RCC 7860 (cell line): ENCODE data around the gene ROBO2.

Source experiments
- DNase-seq: peaks from one replicate; pipeline ENCODE4 v3.0.0-alpha.2; 2015; ENCODE audit warnings: low spot score
- FAIRE-seq: peaks from 2 replicates; lab custom pipeline; 2012; peaks lifted over from hg19 to GRCh38; lab: Jason Lieb, UNC

ROBO2 gene, protein sequence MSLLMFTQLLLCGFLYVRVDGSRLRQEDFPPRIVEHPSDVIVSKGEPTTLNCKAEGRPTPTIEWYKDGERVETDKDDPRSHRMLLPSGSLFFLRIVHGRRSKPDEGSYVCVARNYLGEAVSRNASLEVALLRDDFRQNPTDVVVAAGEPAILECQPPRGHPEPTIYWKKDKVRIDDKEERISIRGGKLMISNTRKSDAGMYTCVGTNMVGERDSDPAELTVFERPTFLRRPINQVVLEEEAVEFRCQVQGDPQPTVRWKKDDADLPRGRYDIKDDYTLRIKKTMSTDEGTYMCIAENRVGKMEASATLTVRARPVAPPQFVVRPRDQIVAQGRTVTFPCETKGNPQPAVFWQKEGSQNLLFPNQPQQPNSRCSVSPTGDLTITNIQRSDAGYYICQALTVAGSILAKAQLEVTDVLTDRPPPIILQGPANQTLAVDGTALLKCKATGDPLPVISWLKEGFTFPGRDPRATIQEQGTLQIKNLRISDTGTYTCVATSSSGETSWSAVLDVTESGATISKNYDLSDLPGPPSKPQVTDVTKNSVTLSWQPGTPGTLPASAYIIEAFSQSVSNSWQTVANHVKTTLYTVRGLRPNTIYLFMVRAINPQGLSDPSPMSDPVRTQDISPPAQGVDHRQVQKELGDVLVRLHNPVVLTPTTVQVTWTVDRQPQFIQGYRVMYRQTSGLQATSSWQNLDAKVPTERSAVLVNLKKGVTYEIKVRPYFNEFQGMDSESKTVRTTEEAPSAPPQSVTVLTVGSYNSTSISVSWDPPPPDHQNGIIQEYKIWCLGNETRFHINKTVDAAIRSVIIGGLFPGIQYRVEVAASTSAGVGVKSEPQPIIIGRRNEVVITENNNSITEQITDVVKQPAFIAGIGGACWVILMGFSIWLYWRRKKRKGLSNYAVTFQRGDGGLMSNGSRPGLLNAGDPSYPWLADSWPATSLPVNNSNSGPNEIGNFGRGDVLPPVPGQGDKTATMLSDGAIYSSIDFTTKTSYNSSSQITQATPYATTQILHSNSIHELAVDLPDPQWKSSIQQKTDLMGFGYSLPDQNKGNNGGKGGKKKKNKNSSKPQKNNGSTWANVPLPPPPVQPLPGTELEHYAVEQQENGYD (N-terminal part only)

DNA sequence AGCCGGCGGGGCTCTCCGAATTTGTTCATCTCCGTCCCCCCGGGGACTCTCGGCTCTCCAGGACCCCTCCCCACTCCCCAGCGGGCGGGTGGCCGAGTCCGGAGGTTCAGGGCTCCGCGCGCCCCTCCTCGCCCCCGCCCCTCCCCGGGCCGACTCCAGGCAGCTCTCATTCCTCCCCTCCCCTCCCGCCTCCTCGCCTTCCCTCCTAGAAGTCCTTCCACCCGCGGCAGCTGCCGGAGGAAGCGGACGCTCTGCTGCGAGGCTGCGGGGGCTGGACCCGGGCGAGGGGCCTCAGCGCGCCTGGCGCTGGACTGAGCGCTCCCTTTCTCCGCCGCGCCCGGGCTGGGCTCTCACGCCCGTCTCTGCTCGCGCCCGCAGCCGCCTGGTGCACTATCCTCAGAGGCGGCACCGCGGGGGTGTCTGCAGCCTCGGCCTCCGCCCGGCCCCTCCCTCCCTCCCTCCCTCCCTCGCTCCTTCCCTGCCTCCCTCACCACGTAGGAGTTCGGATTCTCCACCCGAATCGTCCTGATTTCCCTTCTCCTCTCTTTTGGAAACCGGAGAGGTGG, at the start of gene ROBO2:
Gene ROBO2 (plus strand): TSS at position 494 of the 566 bp plus-strand sequence. CDS start 687 bp downstream, outside the sequence.
- no peak for DNase-seq
- FAIRE-seq: no peak

DNA sequence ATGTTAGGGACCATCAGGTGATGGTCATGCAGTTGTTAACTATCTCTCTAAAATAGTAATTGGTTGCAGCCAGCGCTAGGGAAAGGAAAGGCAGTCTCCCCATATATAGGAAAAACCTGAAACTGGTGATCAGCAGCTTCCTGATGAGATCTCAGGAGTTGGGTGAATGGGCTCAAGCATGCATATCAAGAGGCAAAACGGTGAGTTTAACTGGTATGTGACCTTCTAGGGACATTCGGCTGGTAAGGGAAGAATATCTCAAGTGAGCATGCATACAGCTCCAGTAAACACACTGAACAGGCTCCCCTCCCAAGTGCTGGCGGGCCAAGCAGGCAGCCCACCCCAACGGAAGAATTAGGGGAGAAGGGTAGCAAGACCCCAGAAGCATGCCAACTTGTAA, 49.3 kb upstream of the ROBO2 start:
- no peak for FAIRE-seq
- no peak for DNase-seq

DNA sequence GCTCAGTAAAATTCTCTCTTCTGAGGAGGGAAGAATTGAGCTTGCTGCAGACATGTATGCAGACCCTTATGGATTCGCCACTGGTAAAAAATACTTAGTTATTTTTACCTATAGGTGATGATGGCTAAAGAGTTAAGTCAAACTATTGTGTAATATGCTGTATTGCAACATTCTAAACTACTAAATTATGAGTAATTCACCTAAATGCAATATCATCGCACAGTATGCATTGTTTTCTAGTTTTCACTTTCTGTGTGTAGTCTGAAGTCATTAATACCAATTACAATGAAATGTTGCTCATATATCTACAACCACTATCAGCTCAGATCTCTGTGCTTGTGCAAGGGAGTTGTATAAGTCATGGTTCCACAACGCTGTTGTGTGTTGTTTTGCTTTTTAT, 48.7 kb upstream of the ROBO2 start:
- FAIRE-seq (no peak), DNase-seq (no peak)

DNA sequence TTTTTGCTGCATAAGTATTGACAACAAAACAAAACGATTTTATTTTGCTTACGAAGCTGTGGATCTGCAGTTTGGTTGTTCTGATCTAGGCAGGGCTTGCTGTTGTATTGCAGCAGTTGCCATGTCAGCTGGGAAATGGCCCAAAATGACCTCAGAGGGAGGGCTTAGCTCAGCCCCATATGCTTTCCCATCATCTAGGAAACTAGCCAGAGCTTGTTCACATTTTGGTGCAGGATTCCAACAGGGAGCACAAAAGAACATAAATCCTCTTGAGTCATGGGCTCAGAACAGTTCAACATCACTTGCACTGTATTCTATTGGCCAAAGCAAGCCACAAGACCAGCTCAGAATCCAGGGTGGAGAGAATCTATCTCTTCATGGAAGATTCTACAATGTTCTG, 42.2 kb upstream of the ROBO2 start:
- DNase-seq (no peak), FAIRE-seq (no peak)

DNA sequence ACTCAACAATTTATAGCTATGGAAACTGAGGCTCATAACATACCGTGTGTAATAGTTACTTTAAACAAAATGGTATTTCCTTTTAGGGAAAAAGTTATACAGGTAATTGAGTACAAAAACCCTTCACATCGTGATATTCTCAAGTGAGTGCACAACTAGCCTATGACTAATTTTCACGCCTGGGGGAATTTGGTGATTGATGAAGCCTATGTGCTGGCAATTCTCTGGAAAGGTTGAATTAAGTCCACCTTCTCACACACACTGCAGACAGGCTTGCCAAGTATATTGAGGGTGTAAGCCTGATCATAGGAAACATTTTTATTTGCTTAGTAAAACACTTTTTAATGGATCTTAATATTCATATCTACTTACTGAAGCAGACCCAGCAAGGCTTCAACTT, 41.3 kb upstream of the ROBO2 start:
- FAIRE-seq (no peak), DNase-seq (no peak)

DNA sequence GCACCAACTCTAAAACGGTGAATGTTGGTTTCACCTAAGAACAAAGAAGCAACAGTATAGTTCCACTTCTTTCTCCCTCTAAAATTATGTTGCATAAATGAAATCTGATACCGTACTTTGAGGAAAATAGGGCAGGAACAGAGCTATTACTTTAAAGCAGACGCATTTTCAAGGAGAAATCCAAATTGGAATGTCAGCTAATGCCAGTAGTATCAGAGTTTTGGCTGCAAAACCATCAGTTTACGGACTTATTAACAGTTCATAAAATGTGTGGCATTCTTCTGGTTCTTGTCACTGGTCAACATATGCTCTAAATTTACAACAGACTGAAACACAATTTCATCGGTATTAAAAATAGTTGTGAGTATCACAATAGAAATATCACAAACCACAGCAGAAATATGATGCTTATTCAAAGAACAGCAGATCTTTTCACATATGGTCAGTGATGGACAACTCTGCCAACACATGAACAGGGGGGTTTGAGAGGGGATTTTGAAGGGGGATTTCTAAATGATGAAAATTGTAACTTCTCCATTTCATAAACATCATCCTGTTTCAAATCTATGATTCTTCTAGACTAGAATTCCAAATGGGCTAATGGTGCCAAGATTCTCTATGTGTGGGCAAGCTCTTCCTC, 38.7 kb upstream of the ROBO2 start:
- FAIRE-seq: no peak
- DNase-seq: no peak

DNA sequence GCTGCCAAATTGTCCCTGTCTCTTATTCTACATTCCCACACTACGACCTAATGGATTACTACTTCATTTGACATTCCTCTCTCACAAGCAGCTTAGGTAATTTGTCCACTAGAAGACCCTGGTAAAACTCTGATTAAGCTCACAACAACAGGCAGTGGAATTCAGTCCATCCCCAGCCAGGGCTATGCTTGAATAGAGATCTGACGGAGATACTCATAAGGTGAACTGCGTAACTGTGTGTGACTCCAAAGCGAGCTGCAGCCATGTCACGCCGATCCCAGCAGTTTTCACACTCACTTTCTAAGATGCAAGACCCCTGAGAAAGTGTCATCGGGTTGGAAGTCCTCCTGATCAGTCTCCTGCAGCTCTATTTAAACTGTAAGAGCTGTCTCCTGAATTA, 25.7 kb upstream of the ROBO2 start:
- FAIRE-seq (no peak), DNase-seq (no peak)

DNA sequence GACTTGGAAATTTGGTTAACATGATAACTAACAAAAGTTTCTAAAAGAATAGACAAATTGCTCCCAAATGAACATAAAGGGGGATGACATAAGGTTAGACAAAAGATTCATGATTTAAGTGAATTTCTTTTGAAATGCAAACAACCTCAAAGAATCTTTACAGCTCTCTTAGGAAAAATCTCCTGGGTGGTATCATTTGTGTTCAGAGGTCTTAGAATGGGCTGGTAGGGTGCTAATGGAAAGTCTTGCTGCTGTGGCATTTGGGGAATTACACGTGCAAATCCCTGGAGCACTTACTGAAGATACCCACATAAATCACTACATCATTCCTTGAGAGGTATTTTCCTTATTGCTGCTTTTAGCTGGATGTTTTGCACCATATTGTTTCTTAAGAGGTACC, 14.4 kb upstream of the ROBO2 start:
- FAIRE-seq (no peak), DNase-seq (no peak)

DNA sequence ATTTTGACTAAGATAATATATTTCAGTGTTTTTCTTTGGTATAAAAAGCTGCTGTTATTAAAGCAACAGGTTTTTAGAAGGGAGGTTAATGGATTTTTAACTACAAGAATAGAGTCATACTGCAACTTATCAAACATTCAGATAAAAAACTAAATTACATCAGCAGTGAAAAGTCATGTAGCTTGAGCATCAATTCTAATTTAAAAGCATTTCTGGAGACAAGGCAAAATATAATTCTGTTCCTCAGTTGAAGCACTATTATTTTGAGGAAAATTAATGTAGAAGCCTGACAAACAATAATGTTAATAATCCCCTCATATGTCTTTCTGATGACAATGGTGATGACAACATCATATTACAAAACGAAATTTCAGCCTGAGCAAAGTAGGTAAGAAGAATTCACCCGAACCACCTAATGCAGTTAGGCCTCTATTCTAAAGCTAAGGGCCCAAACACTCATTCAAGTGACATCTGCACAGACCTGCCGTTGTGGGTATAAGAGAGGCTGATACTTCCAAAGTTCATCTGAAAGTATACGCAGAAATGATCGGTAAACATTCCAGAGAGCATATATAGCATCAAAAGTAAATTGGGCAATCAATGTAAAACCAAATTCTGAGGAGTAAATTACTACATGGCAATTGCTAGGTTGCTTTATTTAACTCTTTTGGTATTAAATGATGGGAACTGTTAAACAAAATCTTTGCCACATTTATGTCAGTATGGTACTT, 12.8 kb upstream of the ROBO2 start:
- FAIRE-seq (no peak), DNase-seq (no peak)

DNA sequence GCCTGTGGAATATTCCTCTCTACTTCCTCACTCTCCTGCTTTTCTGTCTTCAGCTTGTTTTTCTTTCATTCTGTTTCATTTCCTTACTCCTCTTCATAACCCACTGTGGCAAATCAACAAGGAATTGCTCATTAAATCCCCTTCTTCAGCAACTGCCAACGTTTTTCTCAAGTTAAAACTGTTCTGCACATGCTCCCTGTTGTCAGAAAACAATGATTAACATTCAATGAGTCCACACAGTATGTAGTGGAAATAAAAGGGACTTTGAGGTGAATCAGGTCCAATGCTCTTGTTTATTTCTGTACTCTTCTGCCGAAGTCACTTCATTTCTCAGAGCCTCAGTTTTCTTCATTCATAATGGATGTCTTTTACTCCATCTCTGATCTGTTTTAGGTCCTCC, 11.9 kb upstream of the ROBO2 start:
- no peak for DNase-seq
- FAIRE-seq: no peak

DNA sequence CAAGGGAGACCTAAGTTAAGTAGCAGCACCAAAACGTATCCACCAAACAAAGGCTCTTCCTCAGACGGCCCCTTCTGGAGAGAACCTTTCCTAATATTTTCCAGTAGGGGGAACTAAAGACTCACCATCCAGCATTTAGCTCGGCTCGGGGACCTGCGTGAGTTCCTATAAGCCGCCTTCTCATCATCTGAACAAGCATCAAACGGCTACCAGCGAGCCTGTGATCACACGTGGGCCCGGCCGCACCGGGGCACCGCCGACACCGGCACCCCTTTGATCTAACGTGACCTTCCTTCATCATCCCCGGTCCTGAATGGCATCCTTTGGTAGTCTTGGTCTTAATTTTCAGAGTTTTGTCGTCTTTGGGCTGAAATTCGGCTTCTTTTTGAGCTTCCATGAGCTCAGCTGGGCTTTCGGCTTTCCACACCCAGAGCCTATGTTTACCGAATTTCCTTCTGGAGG, 1.4 kb upstream of the ROBO2 start:
- DNase-seq (peak; percentile 51), FAIRE-seq (no peak)

DNA sequence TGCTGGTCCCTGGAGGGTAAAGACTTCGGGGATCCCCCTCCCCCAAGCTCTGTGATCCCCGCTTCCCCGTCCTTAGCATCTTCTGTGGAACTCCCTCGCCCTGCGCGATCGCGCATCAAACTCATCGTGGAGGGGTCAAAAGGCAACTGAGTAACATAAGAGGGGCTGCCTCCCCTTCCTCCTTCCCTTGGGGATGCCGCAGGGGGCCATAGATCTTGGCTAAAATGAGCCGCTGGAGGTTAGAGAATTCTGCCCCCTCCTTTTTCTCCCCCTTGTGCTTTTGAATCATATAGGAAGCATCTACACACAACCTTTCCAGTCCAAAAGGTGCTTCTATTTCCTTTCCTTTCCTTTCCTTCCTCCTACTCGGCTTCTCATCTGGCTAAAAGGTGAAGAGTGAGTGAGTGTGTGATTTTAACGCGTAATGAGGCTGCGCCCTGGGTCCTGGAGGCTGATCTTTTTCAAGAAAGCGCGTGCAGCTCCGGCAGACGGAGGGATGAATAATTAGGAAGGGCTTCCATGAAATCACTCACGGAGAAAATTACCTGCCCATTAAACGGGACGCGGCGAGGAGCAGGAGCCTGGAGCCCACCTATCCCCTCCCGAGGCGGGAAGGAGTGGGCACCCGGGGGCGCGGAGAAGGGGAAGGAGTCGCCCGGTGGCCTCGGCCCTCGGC, 831 bp upstream of the ROBO2 start:
- no peak for FAIRE-seq

DNA sequence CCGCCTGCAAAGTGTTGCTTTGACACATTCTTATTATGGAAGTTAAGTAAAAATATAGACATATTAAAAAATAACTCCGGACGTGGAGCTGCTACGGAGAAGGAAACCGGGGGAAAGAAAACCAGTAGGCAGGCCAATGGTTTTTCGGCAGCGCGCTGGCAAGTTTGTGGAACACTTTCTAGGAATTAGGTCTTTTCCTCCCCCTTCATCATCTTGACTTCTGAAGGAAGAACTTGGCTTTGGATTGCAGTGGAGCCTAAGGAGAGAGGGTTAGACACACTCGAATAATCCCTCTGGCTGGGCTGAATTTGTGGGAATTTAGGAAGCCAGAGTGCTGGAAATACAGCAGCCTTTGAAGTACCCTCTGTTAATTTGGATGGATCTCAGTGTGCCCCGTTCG, 317 bp downstream of the ROBO2 start:
- DNase-seq: no peak
- no peak for FAIRE-seq

More for the DNA sequence above, 831 bp upstream of the ROBO2 start:
- no peak for DNase-seq

DNA sequence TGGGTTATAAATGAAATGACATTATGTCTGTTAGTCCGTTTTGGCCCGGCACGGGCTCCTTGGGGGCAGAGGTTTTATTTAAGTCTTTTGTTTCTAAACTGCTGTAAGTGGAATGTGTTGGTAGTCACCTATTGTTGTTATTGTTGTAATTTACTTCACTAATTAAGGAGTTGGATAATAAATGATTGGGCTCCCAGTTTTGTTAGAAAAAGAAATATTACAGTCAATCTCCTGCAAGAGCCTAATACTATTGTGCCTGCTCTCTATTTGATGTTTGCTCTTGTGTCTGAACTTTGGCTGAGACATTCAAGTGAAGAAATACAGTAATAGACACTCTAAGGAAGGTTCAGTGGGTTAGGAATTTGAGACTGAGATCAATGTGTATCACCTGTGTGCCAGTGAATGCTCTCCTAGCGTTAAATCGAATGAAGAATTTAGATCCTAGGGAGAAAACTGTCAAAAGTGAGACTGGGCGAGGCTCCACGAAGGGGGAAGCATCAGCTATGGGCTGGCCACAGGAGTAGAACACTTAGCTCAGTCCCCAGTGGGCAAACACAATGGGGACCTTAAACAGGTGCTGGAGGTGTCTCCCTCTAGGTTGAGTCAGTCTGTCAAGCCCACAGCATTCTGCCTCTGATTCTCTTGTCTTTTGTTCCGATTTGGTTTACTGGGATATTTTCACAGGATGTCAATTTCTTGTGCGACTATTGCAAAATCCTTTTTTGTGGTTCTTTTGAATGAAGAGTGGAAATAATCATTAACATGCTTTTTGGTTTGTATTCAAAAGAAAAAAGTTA, 1.2 kb downstream of the ROBO2 start:
- FAIRE-seq: no peak
- DNase-seq: no peak

DNA sequence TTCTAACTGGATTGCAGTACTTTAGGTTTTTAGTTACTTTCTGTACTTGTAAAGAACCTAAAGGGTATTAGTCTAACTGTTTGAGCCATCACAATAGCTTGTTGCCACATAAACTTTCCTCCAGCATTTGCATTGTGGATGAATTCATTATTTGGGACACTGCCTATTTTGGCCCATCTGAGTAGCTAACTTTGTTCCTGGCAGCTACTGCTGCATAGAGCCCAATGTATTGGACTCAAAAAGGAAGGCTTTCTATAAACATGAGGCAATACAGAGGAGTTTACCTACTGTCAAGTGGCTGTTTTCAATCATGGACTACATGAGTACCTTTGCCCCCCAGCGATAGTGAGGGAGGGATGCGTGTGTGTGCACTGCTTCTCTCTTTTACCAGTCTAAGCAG, 1.9 kb downstream of the ROBO2 start:
- no peak for DNase-seq
- no peak for FAIRE-seq

DNA sequence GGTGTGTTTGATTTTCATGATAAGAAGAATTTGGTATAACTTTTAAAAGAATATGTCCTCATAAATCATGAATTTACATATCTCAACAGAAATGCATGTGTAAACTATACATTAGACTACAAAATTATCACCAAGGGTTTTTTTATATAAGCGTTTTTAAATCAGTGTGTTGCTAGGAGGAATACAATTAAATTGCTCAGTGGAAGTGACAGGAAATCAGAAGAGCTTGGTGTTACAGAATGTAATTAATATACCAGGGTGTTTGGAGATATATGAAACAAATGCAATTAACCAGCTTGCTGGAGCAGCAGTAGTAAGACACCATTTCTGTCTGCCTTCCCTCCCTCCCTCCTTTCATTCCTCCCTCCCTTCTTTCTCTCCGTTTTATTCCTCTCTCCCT, 2.4 kb downstream of the ROBO2 start:
- no peak for FAIRE-seq

DNA sequence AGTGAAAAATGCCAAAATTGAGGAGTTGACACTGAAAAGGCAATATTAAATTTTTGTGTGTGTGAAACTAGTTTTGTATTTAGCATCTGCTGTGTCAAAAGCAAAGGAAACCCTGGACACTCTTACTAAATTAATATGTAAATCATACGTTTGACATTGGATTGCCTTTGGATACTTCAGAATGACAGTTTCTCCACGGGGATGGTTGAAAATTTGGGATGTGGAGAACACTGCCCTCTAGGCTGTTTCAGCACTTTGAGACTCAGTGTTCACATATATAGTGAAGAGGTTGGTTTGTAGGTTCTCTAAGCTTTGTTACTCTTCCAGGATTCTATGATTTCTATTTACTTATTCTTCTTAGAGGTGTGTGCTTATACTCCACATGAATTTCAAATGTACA, 3.0 kb downstream of the ROBO2 start:
- DNase-seq (no peak), FAIRE-seq (no peak)

More for the DNA sequence above, 2.4 kb downstream of the ROBO2 start:
- no peak for DNase-seq

DNA sequence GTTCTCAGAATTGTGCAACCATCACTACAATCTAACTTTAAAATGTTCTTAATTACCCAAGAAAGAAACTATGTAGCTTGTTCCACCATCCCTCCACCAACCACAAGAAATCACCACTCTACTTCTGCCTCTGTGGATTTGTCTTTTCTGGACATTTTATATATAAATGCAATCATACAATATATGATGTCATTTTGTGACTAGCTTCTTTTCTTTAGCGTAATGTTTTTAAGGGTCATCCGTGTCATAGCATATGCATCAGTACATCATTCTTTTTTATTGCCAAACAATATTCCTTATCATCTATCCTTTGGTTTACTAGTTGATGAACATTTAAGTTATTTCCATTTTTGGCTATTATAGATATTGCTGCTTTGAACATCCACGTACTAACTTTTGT, 5.8 kb downstream of the ROBO2 start:
- DNase-seq (no peak), FAIRE-seq (no peak)

DNA sequence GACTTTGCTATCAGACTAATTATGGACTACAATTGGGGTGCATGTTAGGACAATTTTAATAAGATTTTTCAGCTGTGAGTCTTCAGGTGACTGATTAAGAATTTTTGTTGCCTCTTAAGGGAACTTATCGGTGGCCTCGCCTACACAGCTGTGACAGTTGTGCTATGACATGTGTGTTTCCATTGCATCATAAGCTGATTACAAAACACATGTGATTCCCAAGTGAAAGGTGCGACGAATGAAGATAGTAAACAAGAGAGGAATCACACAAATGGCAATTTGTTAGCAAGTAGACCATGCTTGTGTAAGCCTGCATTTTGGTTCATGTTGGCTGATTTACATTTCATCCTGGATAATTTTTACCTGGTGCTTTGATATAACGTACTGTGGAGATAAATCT, 8.3 kb downstream of the ROBO2 start:
- no peak for FAIRE-seq
- DNase-seq: no peak
